Tibial artery (tissue), 4 donors: ENCODE measurements around the gene VARS2.

Experiments
- DNase-seq, 2 donors: peaks; one replicate each; pipeline ENCODE4 v3.0.0-alpha.2; 2019
- H3K27ac ChIP-seq, 2 donors: fragments of 200-600 bp; sonication (generic) in 1 of 2; 1 replicate in 1 of 2; 2 replicates in 1 of 2; pipeline ENCODE4 v1.5.1; 2018 to 2019; ENCODE audit warnings: mild to moderate bottlenecking in 1 of 2
- H3K27me3 ChIP-seq, 2 donors: fragments of 200-600 bp; sonication (generic) in 1 of 2; one replicate each; pipeline versions ENCODE4 v1.5.1 to v1.6.0; 2016 to 2019
- H3K36me3 ChIP-seq, 3 donors: fragments of 200-600 bp; sonication (generic) in 2 of 3; one replicate each; pipeline ENCODE4 v1.5.1; 2016 to 2019; ENCODE audit warnings: mild to moderate bottlenecking in 2 of 3
- H3K4me1 ChIP-seq, 4 donors: fragments of 200-600 bp; sonication (generic) in 2 of 4; 1 replicate in 3 of 4; 2 replicates in 1 of 4; pipeline ENCODE4 v1.5.1; 2016 to 2019
- H3K4me3 ChIP-seq, 2 donors: fragments of 200-600 bp; sonication (generic) in 1 of 2; 1 replicate in 1 of 2; 2 replicates in 1 of 2; pipeline ENCODE4 v1.5.1; 2018 to 2019; ENCODE audit warnings: mild to moderate bottlenecking in 2 of 2
- H3K9me3 ChIP-seq, 3 donors: fragments of 200-600 bp; sonication (generic) in 1 of 3; one replicate each; pipeline ENCODE4 v1.5.1; 2016 to 2019
- intact Hi-C: fragments of 100-400 bp; cut with DNase I; formaldehyde crosslinking; loops from one replicate; pipeline ENCODE4 v1.15.0; 2023; ENCODE audit warnings: low total_unique reads
- TF ChIP-seq, protein P1 (sequence below), 2 experiments: fragments of 200-600 bp in 1 of 2; fragments of 450-650 bp in 1 of 2; IDR thresholded peaks; one replicate each; pipeline ENCODE4 v1.5.1; 2017 to 2019; ENCODE audit warnings: antibody characterized with exemption in 2 of 2, mild to moderate bottlenecking in 1 of 2, moderate library complexity in 1 of 2

Gene VARS2

GRCh38 chr6:30882759-30883684 is 31.0 kb upstream of the VARS2 start:
- TF ChIP-seq, protein P1, sequence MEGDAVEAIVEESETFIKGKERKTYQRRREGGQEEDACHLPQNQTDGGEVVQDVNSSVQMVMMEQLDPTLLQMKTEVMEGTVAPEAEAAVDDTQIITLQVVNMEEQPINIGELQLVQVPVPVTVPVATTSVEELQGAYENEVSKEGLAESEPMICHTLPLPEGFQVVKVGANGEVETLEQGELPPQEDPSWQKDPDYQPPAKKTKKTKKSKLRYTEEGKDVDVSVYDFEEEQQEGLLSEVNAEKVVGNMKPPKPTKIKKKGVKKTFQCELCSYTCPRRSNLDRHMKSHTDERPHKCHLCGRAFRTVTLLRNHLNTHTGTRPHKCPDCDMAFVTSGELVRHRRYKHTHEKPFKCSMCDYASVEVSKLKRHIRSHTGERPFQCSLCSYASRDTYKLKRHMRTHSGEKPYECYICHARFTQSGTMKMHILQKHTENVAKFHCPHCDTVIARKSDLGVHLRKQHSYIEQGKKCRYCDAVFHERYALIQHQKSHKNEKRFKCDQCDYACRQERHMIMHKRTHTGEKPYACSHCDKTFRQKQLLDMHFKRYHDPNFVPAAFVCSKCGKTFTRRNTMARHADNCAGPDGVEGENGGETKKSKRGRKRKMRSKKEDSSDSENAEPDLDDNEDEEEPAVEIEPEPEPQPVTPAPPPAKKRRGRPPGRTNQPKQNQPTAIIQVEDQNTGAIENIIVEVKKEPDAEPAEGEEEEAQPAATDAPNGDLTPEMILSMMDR (IDR thresholded peaks at IDR 0.05) = no peak
- peak overlapping the region; percentile 93 to 98 for H3K27ac ChIP-seq
- H3K36me3 ChIP-seq = no peaks in the 10 kb centered on the region
- intact Hi-C loops = loop anchor here (5.0 kb wide), 2 partner anchors 56 to 141 kb away; partner anchors contain the start of genes FLOT1 and IER3
- peak overlapping the region; percentile 87 to 88 for H3K4me3 ChIP-seq
- no peaks in the 10 kb centered on the region for H3K9me3 ChIP-seq
- peaks cover 0 to 66% (median 37%) of the 10 kb centered on the region in 4 donors for H3K4me1 ChIP-seq
- peak in 1 of 2 donors; percentile 68 for DNase-seq
- H3K27me3 ChIP-seq = no peaks in the 10 kb centered on the region

DNA sequence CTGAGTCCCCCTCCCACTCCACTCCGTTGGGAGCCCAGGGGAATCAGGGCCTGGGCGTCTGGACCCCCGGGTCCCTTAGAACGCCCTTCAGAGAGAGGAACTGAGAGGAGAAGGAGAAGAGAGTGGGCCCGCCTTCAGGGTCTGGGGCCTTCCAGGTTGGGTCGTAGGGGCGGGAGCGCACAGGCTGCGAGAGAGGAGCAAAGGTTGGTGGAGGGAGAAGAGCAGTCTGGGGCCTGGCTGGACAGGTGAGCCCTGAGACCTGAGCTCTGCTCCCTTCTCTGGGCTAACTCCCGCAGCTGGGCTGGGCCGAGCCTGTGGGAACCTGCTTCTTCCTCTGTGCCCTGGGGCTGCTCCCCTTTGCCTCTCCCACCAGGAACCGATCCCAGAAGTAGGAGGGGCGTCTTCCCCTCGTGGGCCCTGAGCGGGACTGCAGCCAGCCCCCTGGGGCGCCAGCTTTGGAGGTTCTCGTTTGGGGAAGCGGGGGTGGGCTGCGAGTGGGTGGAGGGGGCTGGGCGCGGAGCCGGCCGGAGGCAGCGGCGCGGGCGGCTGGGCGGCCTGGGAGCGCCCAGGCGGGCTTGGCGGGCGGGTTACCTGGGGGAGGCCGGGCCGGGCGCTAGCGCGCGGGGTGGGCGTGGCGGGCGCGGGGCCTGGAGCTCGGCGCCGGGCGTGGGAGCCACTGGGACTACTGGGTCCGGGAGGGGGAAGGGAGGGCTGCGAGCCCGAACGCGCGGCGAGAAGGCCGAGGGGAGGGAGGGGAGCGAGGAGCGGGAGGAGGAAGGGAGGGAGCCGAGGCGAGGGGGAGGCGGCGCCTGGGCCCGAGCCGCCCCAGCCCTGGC is 30.1 kb upstream of the VARS2 start, which contains the start of gene DDR1:
Gene DDR1, plus strand, starts transcription at position 835 of the 836 bp plus-strand sequence. CDS start 4,211 bp downstream, outside the sequence.
- intact Hi-C loops = loop anchor here (5.0 kb wide), 2 partner anchors 57 to 142 kb away; partner anchors contain the start of genes FLOT1 and IER3
- Histone ChIP-seq H3K27me3 (no peaks in the 10 kb centered on the region), H3K4me1 (peaks cover 0 to 69% (median 40%) of the 10 kb centered on the region in 4 donors)

DNA sequence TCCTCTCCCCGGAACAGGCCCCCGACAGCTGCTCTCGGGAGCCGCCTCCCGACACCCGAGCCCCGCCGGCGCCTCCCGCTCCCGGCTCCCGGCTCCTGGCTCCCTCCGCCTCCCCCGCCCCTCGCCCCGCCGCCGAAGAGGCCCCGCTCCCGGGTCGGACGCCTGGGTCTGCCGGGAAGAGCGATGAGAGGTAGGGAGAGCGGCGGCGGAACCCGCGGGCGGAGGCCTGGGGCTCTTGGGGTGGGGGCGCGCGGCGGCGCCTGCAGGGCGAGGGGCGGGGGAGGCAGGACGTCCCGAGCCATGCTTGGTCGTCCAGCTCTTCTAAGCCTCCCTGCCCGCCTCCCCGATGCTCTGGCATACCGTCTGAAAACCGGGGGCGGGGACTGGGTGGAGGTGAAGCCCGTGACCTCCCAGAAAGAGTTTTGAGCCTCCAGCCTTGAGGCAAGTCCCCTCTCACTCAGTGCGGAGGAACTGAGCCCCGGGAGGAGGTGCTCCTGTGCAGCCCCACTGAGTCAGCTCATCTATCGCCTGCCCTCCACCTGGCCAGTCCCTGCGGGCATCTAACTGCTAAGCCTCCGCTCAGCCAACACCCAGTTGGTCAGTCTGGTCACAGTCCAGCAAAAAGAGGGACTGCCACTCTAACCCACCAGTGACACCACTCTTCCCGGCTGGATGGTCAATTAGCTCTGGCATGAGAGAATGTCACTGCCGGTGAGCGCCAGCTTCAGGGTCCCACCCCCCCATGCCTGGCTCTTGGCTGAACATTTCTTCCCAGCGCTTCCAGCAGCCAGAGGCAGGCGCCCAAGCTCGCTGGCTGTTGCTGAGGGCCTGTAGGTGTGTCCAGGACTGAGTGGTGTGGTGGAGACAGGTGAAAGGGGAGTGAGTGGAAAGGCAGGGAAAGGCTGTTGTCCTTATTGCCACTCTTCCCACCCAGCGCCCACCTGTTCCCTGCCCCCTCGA is 29.2 kb upstream of the VARS2 start:
- no peaks in the 10 kb centered on the region for H3K27me3 ChIP-seq
- peaks cover 0 to 76% (median 40%) of the 10 kb centered on the region in 4 donors for H3K4me1 ChIP-seq
- TF ChIP-seq, protein P1 (IDR thresholded peaks at IDR 0.05) = no peak
- intact Hi-C loops = loop anchor here (5.0 kb wide), 2 partner anchors 58 to 142 kb away; partner anchors contain the start of genes FLOT1 and IER3
- H3K27ac ChIP-seq = peak overlapping the region; percentile 93 to 98
- DNase-seq = peak; percentile 50 to 81
- no peaks in the 10 kb centered on the region for H3K9me3 ChIP-seq
- peak overlapping the region; percentile 87 to 88 for H3K4me3 ChIP-seq
- peaks cover 4 to 13% (median 12%) of the 10 kb centered on the region in 3 donors for H3K36me3 ChIP-seq

More for the DNA sequence above, 30.1 kb upstream of the VARS2 start, which contains the start of gene DDR1:
- peak within 1 kb of the TSS; percentile 93 to 98 for H3K27ac ChIP-seq
- H3K36me3 ChIP-seq = peaks cover 0 to 4% (median 3%) of the 10 kb centered on the region in 3 donors
- TF ChIP-seq, protein P1 (IDR thresholded peaks at IDR 0.05) = no peak
- no peaks in the 10 kb centered on the region for H3K9me3 ChIP-seq
- DNase-seq = peak; percentile 60 to 92
- H3K4me3 ChIP-seq = peak within 1 kb of the TSS; percentile 87 to 88

DNA sequence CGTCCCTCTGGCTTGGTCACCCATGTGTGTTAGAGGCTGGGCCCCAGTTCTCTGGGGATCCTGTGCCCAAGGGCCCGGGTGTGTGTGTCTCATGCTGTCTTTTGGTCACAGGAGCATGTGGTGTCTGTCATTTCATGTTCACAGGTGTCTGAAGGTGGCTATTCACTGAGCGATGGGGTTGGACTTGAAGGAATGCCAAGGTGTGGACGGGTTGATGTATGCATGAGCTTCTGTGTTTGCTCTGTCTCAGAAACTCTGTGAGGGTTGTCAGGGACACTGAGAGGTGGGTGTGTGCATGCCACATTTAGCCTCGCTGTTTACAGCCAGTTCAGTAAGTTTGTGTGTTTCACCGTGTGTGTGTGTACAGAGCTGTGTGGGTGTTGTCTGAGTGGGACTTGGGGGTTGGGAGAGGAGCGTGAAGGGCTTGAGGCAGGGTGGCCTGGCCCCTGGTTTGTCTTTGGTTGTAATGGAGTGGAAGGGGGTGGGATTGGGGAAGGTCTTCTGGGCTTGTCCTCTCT is 28.5 kb upstream of the VARS2 start:
- Histone ChIP-seq H3K36me3 (peaks cover 7 to 21% (median 14%) of the 10 kb centered on the region in 3 donors), H3K4me3 (peak overlapping the region; percentile 87 to 88), H3K9me3 (no peaks in the 10 kb centered on the region), H3K27me3 (no peaks in the 10 kb centered on the region), H3K4me1 (peaks cover 0 to 83% (median 40%) of the 10 kb centered on the region in 4 donors), H3K27ac (peak overlapping the region; percentile 93 to 98)
- intact Hi-C loops = no loop called here
- TF ChIP-seq, protein P1 (IDR thresholded peaks at IDR 0.05) = no peak
- DNase-seq = peak in 1 of 2 donors; percentile 62
